H1 (cell line): ENCODE data around the gene PLB1. TPM values are rescaled to one million over a fixed set of nuclear protein-coding genes. Genes with fewer than 3 reads are reported as not detected.

Experiments used
- CTCF ChIA-PET: fragments of 300-600 bp; sonication (Branson Sonifier 250); formaldehyde crosslinking; loops from one replicate; lab custom pipeline; 2021; ENCODE audit not compliant: partially characterized antibody; lab: Charles Lee
- POLR2A ChIA-PET: fragments of 300-600 bp; sonication (Branson Sonifier 250); formaldehyde crosslinking; loops from one replicate; lab custom pipeline; 2021; ENCODE audit warnings: inconsistent platforms; ENCODE audit not compliant: partially characterized antibody; lab: Charles Lee
- DNase-seq, 2 experiments: peaks; one replicate each; pipeline versions ENCODE4 v3.0.0 to v3.0.0-alpha.2; 2010 to 2022; ENCODE audit warnings: low spot score in 2 of 2, low read depth in 1 of 2, mixed read lengths in 1 of 2
- FAIRE-seq: peaks from 2 replicates; lab custom pipeline; 2011; peaks lifted over from hg19 to GRCh38; lab: Jason Lieb, UNC
- H2AFZ ChIP-seq: 2 replicates; pipeline ENCODE4 v1.8.1; 2012; ENCODE audit warnings: low read length, inconsistent platforms
- H2AK5ac ChIP-seq: 2 replicates; pipeline ENCODE4 v1.6.1; 2013; ENCODE audit warnings: low read depth, low read length
- H2BK120ac ChIP-seq: replicated peaks from 2 replicates; pipeline ENCODE3; 2013; ENCODE audit warnings: low read depth, low read length, inconsistent platforms
- H2BK12ac ChIP-seq: 2 replicates; pipeline ENCODE4 v1.6.1; 2013; ENCODE audit warnings: low read depth, low read length
- H2BK15ac ChIP-seq: 2 replicates; pipeline ENCODE4 v1.6.1; 2013; ENCODE audit warnings: low read length
- H2BK20ac ChIP-seq: 2 replicates; pipeline ENCODE4 v1.6.1; 2013; ENCODE audit warnings: low read length
- H2BK5ac ChIP-seq: 2 replicates; pipeline ENCODE4 v1.6.1; 2013; ENCODE audit warnings: low read depth, low read length
- H3K14ac ChIP-seq: 2 replicates; pipeline ENCODE4 v1.6.1; 2013; ENCODE audit warnings: inconsistent platforms; ENCODE audit not compliant: insufficient read length
- H3K18ac ChIP-seq: 2 replicates; pipeline ENCODE4 v1.6.1; 2013; ENCODE audit warnings: low read length; ENCODE audit errors: extremely low read depth
- H3K23ac ChIP-seq: 2 replicates; pipeline ENCODE4 v1.6.1; 2013; ENCODE audit warnings: inconsistent platforms; ENCODE audit not compliant: insufficient read length
- H3K23me2 ChIP-seq: 2 replicates; pipeline ENCODE4 v1.6.1; 2013; ENCODE audit warnings: low read depth, low read length
- H3K27ac ChIP-seq: 2 replicates; pipeline ENCODE4 v1.6.1; 2011; ENCODE audit warnings: low read depth, low read length, inconsistent platforms
- H3K27me3 ChIP-seq, 4 experiments: replicated peaks in 1 of 4; 1 replicate in 1 of 4; 2 replicates in 3 of 4; pipeline versions ENCODE4 v1.6.1 to v1.8.1; 2011 to 2013; ENCODE audit warnings: low read length in 3 of 4, mild to moderate bottlenecking in 3 of 4, inconsistent platforms in 2 of 4, mixed read lengths in 2 of 4, moderate library complexity in 1 of 4; ENCODE audit not compliant: control insufficient read depth in 3 of 4, insufficient read depth in 3 of 4; ENCODE audit errors: extremely low read depth in 1 of 4
- H3K36me3 ChIP-seq, 4 experiments: 2 replicates each; pipeline versions ENCODE4 v1.6.1 to v1.8.1; 2011 to 2013; ENCODE audit warnings: mild to moderate bottlenecking in 4 of 4, low read length in 3 of 4, moderate library complexity in 2 of 4, control low read depth in 1 of 4, inconsistent platforms in 1 of 4; ENCODE audit not compliant: insufficient read depth in 4 of 4, control insufficient read depth in 2 of 4
- H3K4ac ChIP-seq: replicated peaks from 2 replicates; pipeline ENCODE3; 2013; ENCODE audit warnings: low read length, low read depth, mixed read lengths, inconsistent platforms; ENCODE audit not compliant: insufficient read length
- H3K4me1 ChIP-seq, 4 experiments: replicated peaks in 1 of 4; 1 replicate in 1 of 4; 2 replicates in 3 of 4; pipeline versions ENCODE4 v1.6.1 to v1.8.1; 2011 to 2013; ENCODE audit warnings: low read length in 3 of 4, inconsistent platforms in 2 of 4, mixed read lengths in 1 of 4; ENCODE audit not compliant: insufficient read depth in 4 of 4, control insufficient read depth in 3 of 4
- H3K4me2 ChIP-seq, 2 experiments: 2 replicates each; pipeline versions ENCODE4 v1.6.1 to v1.8.1; 2011 to 2013; ENCODE audit warnings: low read depth in 2 of 2, low read length in 2 of 2, control low read depth in 1 of 2, inconsistent platforms in 1 of 2, mild to moderate bottlenecking in 1 of 2; ENCODE audit not compliant: insufficient read depth in 1 of 2
- H3K4me3 ChIP-seq, 4 experiments: fragments of 200-600, 300-600 bp in 1 of 4; sonication (generic), shearing (Covaris generic), sonication (Bioruptor Twin) in 1 of 4; 2 replicates each; pipeline versions ENCODE4 v1.5.1 to v1.8.1; 2011 to 2016; ENCODE audit warnings: low read length in 4 of 4, low read depth in 3 of 4, control low read depth in 2 of 4, inconsistent platforms in 2 of 4, mild to moderate bottlenecking in 2 of 4, mixed read lengths in 1 of 4, moderate library complexity in 1 of 4; ENCODE audit not compliant: insufficient read depth in 2 of 4; ENCODE audit errors: extremely low read depth in 1 of 4
- H3K56ac ChIP-seq: replicated peaks from 2 replicates; pipeline ENCODE3; 2013; ENCODE audit warnings: low read depth, mild to moderate bottlenecking, mixed read lengths, low read length, inconsistent platforms; ENCODE audit not compliant: insufficient read length
- H3K79me1 ChIP-seq: 2 replicates; pipeline ENCODE4 v1.6.1; 2013; ENCODE audit warnings: low read depth, low read length, control low read depth
- H3K79me2 ChIP-seq, 2 experiments: 2 replicates each; pipeline versions ENCODE4 v1.6.1 to v1.8.1; 2012 to 2013; ENCODE audit warnings: low read length in 2 of 2, mild to moderate bottlenecking in 2 of 2, inconsistent platforms in 1 of 2; ENCODE audit not compliant: insufficient read depth in 2 of 2, control insufficient read depth in 1 of 2
- H3K9ac ChIP-seq, 4 experiments: replicated peaks in 1 of 4; 1 replicate in 1 of 4; 2 replicates in 3 of 4; pipeline versions ENCODE4 v1.6.1 to v1.8.1; 2011 to 2013; ENCODE audit warnings: low read depth in 3 of 4, low read length in 3 of 4, control low read depth in 2 of 4, mild to moderate bottlenecking in 2 of 4, moderate library complexity in 2 of 4, inconsistent platforms in 1 of 4; ENCODE audit errors: extremely low read depth in 1 of 4
- H3K9me3 ChIP-seq, 2 experiments: 2 replicates each; pipeline versions ENCODE4 v1.6.1 to v1.8.1; 2012 to 2013; ENCODE audit warnings: mild to moderate bottlenecking in 2 of 2, moderate library complexity in 2 of 2, control low read depth in 1 of 2, inconsistent platforms in 1 of 2, low read depth in 1 of 2, low read length in 1 of 2, mixed read lengths in 1 of 2; ENCODE audit not compliant: insufficient read depth in 2 of 2
- H4K20me1 ChIP-seq, 2 experiments: replicated peaks in 1 of 2; 2 replicates each; pipeline versions ENCODE3 to v1.8.1; 2011 to 2013; ENCODE audit warnings: inconsistent platforms in 2 of 2, low read length in 2 of 2, mild to moderate bottlenecking in 1 of 2; ENCODE audit not compliant: insufficient read depth in 2 of 2, control insufficient read depth in 1 of 2
- H4K5ac ChIP-seq: 2 replicates; pipeline ENCODE4 v1.6.1; 2013; ENCODE audit warnings: low read length, low read depth, mixed read lengths, inconsistent platforms; ENCODE audit not compliant: insufficient read length
- H4K8ac ChIP-seq: 2 replicates; pipeline ENCODE4 v1.8.0; 2013; ENCODE audit warnings: mild to moderate bottlenecking, moderate library complexity, low read length, inconsistent platforms; ENCODE audit not compliant: insufficient read depth; ENCODE audit errors: extremely low read depth
- H4K91ac ChIP-seq: replicated peaks from 2 replicates; pipeline ENCODE3; 2013; ENCODE audit warnings: low read length, mixed read lengths, inconsistent platforms; ENCODE audit not compliant: insufficient read length
- CHD1 ChIP-seq: IDR thresholded peaks from 2 replicates; pipeline ENCODE4 v1.6.1; 2012; ENCODE audit warnings: low read depth, low read length, improper control_type of control experiment
- KDM5A ChIP-seq: fragments of 200-600 bp; IDR thresholded peaks from 2 replicates; pipeline ENCODE4 v1.7.1; 2012; ENCODE audit warnings: mild to moderate bottlenecking, low read length, inconsistent platforms, mixed read lengths
- POU5F1 ChIP-seq: IDR thresholded peaks from 2 replicates; pipeline ENCODE4 v1.6.1; 2011; ENCODE audit warnings: low read depth, mild to moderate bottlenecking, low read length, moderate library complexity
- RNF2 ChIP-seq: fragments of 200-900, 300-1000 bp; sonication (generic); IDR thresholded peaks from 2 replicates; pipeline ENCODE4 v1.7.1; 2016; ENCODE audit warnings: borderline replicate concordance, low read depth, mild to moderate bottlenecking, antibody characterized with exemption, low read length; ENCODE audit not compliant: poor library complexity, severe bottlenecking; ENCODE audit errors: missing control alignments
- TAF1 ChIP-seq: IDR thresholded peaks from 2 replicates; pipeline ENCODE4 v1.6.1; 2011; ENCODE audit warnings: mild to moderate bottlenecking, low read depth, low read length
- WGBS, 2 experiments: shearing (Covaris generic) in 1 of 2; methylation state at CpG; one replicate each; pipeline versions ENCODE4 v1.1.6 to v1.1.7; 2013 to 2015; ENCODE audit warnings: low lambda C conversion rate in 2 of 2, mixed read lengths in 2 of 2, inconsistent platforms in 1 of 2, low coverage in 1 of 2, missing lambda C conversion rate in 1 of 2; ENCODE audit not compliant: insufficient replicate concordance in 2 of 2, insufficient coverage in 1 of 2, insufficient read length in 1 of 2; ENCODE audit errors: extremely low coverage in 1 of 2, missing lambda C conversion rate in 1 of 2; 5-methylcytosine and 5-hydroxymethylcytosine counted together
- polyA plus RNA-seq, 7 experiments: library from polyadenylated mRNA; depleted of rRNA in 3 of 7; stranded (reverse) in 5 of 7; unstranded in 2 of 7; fragments of >200 nt in 5 of 7; fragments of 200-250 nt in 2 of 7; gene quantifications; 1 replicate in 5 of 7; 2 replicates in 1 of 7; 4 replicates in 1 of 7; pipeline versions ENCODE4 v1.2.1 to v1.2.3, GENCODE V29; 2011 to 2013; ENCODE audit warnings: missing spikeins in 2 of 7, mixed read lengths in 2 of 7
- total RNA-seq: library from RNA; stranded (reverse); fragmentation: NEBNext Ultra II Directional; extraction: Animal tissue kit (Norgen Biotek cat#: 25700); gene quantifications from 2 replicates; pipeline ENCODE4 v1.2.1, GENCODE V29; 2021

Gene PLB1
- total and polyA plus RNA-seq, 2 of the 8 experiments (the other 6 are each of a cell fraction or from before 2014, with no cell fraction given): 0.20 to 0.36 TPM

DNA sequence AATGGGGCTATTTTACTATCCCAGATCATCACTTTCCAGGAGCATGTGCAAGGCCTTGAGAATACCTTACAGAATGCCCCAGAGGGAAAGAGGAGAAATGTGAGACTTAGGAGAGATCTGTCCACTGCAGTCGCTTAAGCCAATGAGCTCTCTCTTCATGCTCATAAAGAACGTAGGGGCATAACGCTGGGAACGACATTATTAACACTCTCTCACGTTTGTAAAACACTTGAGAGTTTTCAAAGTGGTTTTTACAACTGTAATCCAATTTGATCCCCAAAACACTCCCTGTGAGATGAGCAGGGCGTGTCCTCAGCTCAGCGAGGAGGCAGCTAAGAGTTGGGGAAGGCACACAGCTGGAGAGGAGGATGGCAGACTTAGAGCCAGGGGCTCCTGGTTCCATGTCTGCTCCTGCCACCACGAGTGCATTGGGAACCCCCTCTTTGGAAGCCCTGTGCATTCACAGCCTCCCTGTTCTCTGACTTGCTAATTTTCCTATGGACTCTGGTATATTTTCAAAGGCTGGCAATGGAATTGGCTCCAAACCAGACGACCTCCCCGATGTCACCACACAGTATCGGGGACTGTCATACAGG, 97.4 kb downstream of the PLB1 start:
- Histone ChIP-seq H4K20me1 (no peaks in the 10 kb centered on the region), H3K36me3 (no peaks in the 10 kb centered on the region), H3K27ac (no peak overlapping the region), H4K5ac (no peak overlapping the region), H3K4me3 (no peak overlapping the region), H4K8ac (no peak overlapping the region), H3K18ac (no peak overlapping the region), H3K23ac (no peak overlapping the region), H3K4me1 (peaks cover 0 to 10% (median 3%) of the 10 kb centered on the region in 4 experiments; a peak in 5 of 7 replicates), H3K9me3 (no peaks in the 10 kb centered on the region), H3K27me3 (no peaks in the 10 kb centered on the region), H3K23me2 (no peaks in the 10 kb centered on the region), H2BK15ac (no peak overlapping the region; the same call in 1 of the 2 replicates), H3K56ac (no peak overlapping the region), H3K14ac (no peak overlapping the region), H2BK20ac (no peak overlapping the region), H3K9ac (no peak overlapping the region), H4K91ac (no peak overlapping the region), H2BK120ac (no peak overlapping the region), H3K79me2 (no peaks in the 10 kb centered on the region), H3K79me1 (no peaks in the 10 kb centered on the region), H3K4me2 (no peak overlapping the region), H2BK12ac (no peak overlapping the region), H2BK5ac (no peak overlapping the region), H2AFZ (0 out of 2 replicates have a peak overlapping the region, but pooled peaks have one; percentile 46), H3K4ac (no peak overlapping the region), H2AK5ac (no peak overlapping the region)
- ChIA-PET CTCF (interaction anchor here (0.6 to 5.1 kb wide), 25 partner anchors 8 to 1914 kb away, joined by 3 to 81 read pairs (median 6); partner anchors contain the start of gene PPP1CB), POLR2A (interaction anchor here (0.9 to 2.8 kb wide), 3 partner anchors 157 to 215 kb away, joined by 3 to 13 read pairs (median 6); partner anchors contain the start of gene PPP1CB)
- no peak for DNase-seq
- no peak for FAIRE-seq
- 87% methylated on average over 11 of the region's 11 CpGs; no CpG with 5 or more reads in 1 of the 2 experiments for WGBS, 2 experiments
- TF ChIP-seq CHD1: no peak
- no peak for TF ChIP-seq RNF2
- TF ChIP-seq KDM5A: no peak
- TF ChIP-seq POU5F1: no peak
- no peak for TF ChIP-seq TAF1
